Vagina (tissue), 2 donors: ENCODE results near the gene IL31RA.

Source experiments
- CTCF ChIP-seq, 3 experiments: fragments of 450-650 bp in 2 of 3; fragments of 200-600 bp in 1 of 3; sonication (generic) in 1 of 3; IDR thresholded peaks; one replicate each; pipeline ENCODE4 v1.5.1; 2017 to 2019; ENCODE audit warnings: antibody characterized with exemption in 3 of 3, mild to moderate bottlenecking in 2 of 3, moderate library complexity in 2 of 3
- POLR2A ChIP-seq, 2 donors: fragments of 450-650 bp; IDR thresholded peaks; one replicate each; pipeline ENCODE4 v1.6.1; 2017; ENCODE audit warnings: antibody characterized with exemption in 2 of 2, mild to moderate bottlenecking in 2 of 2, moderate library complexity in 2 of 2

- TF ChIP-seq CTCF (IDR thresholded peaks at IDR 0.05), result no peak
- no peak for TF ChIP-seq POLR2A (IDR thresholded peaks at IDR 0.05)
Observed at GRCh38 chr5:55935371-55935770, 84.2 kb downstream of the IL31RA start.
